Right kidney (tissue), 1 donor: ENCODE measurements around the gene ELK4.

Experiments
- DNase-seq: peaks from one replicate; pipeline ENCODE4 v3.0.0-alpha.2; 2016

The ELK4 gene

GRCh38 chr1:205581321-205581980, 50.4 kb downstream of the ELK4 start:
- DNase-seq = no peak

GRCh38 chr1:205580923-205581180, 51.0 kb downstream of the ELK4 start:
- DNase-seq = no peak

- DNase-seq = no peak
Observed at GRCh38 chr1:205580140-205580922, 51.5 kb downstream of the ELK4 start.

- no peak for DNase-seq
Observed at GRCh38 chr1:205579711-205580110, 52.1 kb downstream of the ELK4 start.

GRCh38 chr1:205578780-205579571, 52.8 kb downstream of the ELK4 start:
- no peak for DNase-seq

- no peak for DNase-seq
Observed at GRCh38 chr1:205577874-205578658, 53.7 kb downstream of the ELK4 start.

- peak; percentile 2 for DNase-seq
Observed at GRCh38 chr1:205576805-205577761, 54.7 kb downstream of the ELK4 start.

GRCh38 chr1:205576011-205576410, 55.8 kb downstream of the ELK4 start:
- DNase-seq = no peak

GRCh38 chr1:205575294-205575885, 56.4 kb downstream of the ELK4 start:
- peak; percentile 37 for DNase-seq

- no peak for DNase-seq
Observed at GRCh38 chr1:205572421-205572820, 59.4 kb downstream of the ELK4 start.

- no peak for DNase-seq
Observed at GRCh38 chr1:205571747-205572146, 60.1 kb downstream of the ELK4 start.

- DNase-seq = no peak
Observed at GRCh38 chr1:205570796-205571537, 60.8 kb downstream of the ELK4 start.

- no peak for DNase-seq
Observed at GRCh38 chr1:205570173-205570501, 61.7 kb downstream of the ELK4 start.

- peak; percentile 66 for DNase-seq
Observed at GRCh38 chr1:205569411-205570172, 62.2 kb downstream of the ELK4 start.

- peak; percentile 60 for DNase-seq
Observed at GRCh38 chr1:205568469-205569361, 63.1 kb downstream of the ELK4 start.

- DNase-seq = no peak
Observed at GRCh38 chr1:205568135-205568468, 63.7 kb downstream of the ELK4 start.

- DNase-seq = no peak
Observed at GRCh38 chr1:205567716-205568115, 64.1 kb downstream of the ELK4 start.

GRCh38 chr1:205565799-205566198, 66.0 kb downstream of the ELK4 start:
- DNase-seq = no peak
